Activated CD8-positive, alpha-beta memory T cell treated with anti-CD3 and anti-CD28 coated beads for 24 hours (primary cell): ENCODE measurements around the gene PTH2R.
"Not testable (repeated sequence)": the region's sequence is repeated elsewhere in the genome, so short reads cannot be mapped to it uniquely, and the experiment has no call there.

Source experiments
- DNase-seq: peaks from one replicate; pipeline ENCODE4 v3.0.0-alpha.2; 2020

Gene PTH2R

GRCh38 chr2:208488686-208489564, 82.3 kb downstream of the PTH2R start:
- no peak for DNase-seq

- no peak for DNase-seq
Observed at GRCh38 chr2:208489687-208490086, 83.1 kb downstream of the PTH2R start.

DNA sequence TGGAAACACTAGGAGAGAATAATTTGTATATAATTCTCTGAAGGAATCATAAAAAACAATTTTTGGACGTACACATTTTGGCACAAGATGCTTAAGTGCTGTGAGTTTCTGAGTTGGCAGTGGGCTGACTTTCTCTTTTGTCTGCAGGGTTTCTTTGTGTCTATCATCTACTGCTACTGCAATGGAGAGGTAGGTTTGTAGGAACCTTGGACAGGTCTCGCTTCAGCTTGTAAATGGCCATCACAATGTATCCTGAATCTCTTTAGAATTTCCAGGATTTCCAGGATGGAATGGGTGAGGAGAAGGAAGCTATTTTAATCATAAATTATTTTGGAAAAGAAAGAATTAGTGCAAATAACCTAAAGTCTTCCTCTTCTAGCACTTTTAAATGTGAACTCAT, 83.9 kb downstream of the PTH2R start:
- no peak for DNase-seq

DNA sequence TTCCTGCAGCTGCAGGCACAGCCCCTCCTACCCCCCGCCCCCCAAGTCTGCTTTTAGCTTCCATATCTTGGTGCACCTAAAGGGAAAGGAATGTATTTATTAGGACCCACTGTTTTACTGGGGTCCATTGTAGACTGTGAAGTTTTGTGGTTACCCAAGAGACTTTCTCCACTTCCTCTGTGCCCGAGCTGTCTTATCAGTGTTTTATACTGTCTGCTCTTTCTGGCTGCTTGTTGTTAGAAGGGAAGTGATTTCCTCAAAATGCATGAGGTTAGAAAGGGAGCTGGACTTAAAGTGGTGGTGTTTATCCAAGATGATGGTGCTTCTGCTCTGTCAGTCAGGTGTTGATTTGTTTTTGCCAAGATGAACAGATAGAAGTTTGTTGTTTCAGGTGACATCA, 85.0 kb downstream of the PTH2R start:
- no peak for DNase-seq

GRCh38 chr2:208492069-208492468, 85.5 kb downstream of the PTH2R start:
- no peak for DNase-seq

DNA sequence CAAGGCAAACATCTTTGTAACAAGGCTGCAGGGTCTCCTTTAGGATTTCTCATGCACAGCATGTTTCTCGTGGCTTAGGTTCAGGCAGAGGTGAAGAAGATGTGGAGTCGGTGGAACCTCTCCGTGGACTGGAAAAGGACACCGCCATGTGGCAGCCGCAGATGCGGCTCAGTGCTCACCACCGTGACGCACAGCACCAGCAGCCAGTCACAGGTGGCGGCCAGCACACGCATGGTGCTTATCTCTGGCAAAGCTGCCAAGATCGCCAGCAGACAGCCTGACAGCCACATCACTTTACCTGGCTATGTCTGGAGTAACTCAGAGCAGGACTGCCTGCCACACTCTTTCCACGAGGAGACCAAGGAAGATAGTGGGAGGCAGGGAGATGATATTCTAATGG, 86.6 kb downstream of the PTH2R start:
- DNase-seq: no peak

DNA sequence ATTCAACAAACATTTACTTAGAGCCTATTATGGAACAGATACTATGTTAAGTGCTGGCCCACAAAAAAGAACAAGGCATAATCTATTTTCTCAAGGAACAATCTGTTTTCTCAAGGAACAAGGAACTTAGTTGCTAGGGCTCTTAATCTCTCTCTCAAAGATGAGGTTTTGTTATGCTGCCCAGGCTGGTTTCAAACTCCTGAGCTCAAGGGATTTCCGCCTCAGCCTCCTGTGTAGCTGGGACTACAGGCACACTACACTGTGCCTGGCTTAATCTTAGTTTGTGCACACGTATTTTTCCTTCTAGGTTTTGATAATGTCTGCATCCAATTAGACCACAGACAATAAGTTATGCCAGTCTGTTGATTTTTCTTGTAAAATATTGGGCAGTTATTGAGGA, 89.5 kb downstream of the PTH2R start:
- DNase-seq: no peak

- no peak for DNase-seq
Observed at GRCh38 chr2:208501206-208501605, 94.6 kb downstream of the PTH2R start.

DNA sequence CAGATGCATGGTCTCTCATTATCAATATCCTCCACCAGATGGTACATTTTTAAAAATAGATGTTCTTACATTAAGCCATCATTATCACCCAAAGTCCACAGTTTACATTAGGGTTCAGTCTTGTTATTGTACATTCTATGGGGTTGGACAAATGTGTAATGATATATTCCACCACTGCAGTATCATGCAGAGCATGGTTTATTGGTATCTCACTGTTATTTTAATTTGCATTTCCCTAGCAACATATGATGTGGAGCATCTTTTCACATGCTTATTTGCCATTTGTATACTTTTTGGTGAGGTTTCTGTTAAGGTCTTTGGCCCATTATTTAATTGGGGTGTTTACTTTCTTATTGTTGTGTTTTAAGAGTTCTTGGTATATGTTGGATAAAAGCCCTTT, 95.7 kb downstream of the PTH2R start:
- DNase-seq: no peak

DNA sequence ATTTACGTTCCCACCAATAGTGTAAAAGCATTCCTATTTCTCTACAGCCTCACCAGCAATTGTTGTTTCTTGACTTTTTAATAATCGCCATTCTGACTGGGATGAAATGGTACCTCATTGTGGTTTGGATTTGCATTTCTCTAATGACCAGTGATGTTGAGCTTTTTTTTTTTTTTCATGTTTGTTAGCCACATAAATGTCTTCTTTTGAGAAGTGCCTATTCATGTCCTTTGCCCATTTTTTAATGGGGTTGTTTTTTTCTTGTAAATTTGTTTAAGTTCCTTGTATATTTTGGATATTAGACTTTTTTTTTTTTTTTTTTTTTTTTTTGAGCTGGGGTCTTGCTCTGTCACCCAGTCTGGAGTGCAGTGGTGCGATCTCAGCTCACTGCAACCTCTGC, 98.8 kb downstream of the PTH2R start:
- not testable (repeated sequence) for DNase-seq

DNA sequence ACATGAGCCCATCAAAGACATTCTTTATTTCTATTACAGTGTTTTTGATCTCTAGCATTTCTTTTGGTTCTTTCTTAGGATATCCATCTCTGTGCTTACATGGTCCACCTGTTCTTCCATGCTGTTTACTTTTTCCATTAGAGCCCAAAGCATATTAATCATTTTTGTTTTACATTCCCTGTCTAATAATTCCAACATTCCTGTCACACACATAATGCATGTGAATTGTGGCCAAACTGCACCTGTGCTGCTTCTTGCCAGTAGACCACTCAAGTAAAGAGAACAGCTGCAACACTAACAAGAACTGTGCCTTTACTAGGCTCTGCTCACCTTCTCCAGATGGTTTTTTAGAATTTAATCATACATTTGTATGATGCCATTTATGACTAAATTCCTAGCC, 103.0 kb downstream of the PTH2R start:
- DNase-seq: no peak

DNA sequence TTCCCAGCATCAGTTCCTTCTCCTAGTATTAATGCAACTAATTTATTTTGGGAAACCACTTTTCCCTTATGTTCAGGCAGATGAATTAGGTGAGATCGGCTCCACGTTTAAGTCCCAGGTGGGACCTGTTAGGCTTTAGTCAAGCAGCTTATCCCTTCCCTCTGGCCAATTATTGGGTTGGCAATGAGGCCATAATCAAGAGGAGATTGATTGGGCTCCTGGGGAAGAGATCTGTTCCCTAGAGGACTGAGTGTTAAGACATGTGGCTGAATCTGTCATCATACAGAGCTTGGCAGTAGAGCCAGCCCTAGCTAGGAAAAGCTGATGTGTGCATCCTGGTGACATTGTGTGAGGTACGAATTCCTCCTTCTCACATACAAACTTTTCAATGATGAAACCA, 104.4 kb downstream of the PTH2R start:
- DNase-seq: no peak

GRCh38 chr2:208511573-208511972, 105.0 kb downstream of the PTH2R start:
- DNase-seq: no peak

GRCh38 chr2:208515099-208515498, 108.5 kb downstream of the PTH2R start:
- no peak for DNase-seq

DNA sequence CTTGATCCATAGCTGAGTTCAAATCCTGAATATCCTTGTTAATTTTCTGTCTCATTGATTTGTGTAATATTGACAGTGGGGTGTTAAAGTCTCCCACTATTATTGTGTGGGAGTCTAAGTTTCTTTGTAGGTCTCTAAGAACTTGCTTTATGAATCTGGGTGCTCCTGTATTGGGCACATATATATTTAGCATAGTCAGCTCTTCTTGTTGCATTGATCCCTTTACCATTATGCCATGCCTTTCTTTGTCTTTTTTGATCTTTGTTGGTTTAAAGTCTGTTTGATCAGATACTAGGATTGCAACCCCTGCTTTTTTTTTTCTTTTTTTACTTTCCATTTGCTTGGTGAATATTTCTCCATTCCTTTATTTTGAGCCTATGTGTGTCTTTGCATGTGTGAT, 116.5 kb downstream of the PTH2R start:
- DNase-seq: not testable (repeated sequence)

DNA sequence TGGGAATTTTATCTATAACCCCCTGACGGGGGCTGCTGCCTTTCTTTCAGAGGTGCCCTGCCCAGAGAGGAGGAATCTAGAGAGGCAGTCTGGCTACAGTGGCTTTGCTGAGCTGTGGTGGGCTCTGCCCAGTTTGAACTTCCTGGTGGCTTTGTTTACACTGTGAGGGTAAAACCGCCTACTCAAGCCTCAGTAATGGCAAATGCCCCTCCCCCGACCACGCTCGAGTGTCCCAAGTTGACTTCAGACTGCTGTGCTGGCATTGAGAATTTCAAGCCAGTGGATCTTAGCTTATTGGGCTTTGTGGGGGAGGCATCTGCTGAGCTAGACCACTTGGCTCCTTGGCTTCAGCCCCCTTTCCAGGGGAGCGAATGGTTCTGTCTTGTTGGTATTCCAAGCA, 118.6 kb downstream of the PTH2R start:
- not testable (repeated sequence) for DNase-seq

DNA sequence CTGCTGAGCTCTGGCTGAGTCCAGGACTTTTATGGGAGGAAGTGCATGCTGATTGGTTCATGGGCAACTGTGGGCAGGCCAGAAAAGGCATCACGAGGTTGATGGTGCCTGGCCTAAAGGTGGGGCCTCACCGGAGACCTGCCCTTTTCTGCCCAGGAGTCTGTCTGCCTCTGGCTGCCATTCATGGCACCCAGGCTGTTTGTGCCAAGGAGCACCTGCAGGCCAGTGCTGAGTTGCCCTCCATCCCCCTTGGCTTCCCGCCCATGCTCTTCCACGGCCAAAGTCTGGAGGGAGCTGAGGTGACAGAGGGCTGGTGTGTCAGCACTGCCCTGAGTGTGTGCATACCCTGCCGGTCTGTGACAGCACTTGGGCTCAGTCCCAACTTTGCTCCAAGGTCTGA, 123.2 kb downstream of the PTH2R start:
- DNase-seq: no peak

- no peak for DNase-seq
Observed at GRCh38 chr2:208531361-208531760, 124.8 kb downstream of the PTH2R start.

GRCh38 chr2:208535578-208535977, 129.0 kb downstream of the PTH2R start:
- not testable (repeated sequence) for DNase-seq

DNA sequence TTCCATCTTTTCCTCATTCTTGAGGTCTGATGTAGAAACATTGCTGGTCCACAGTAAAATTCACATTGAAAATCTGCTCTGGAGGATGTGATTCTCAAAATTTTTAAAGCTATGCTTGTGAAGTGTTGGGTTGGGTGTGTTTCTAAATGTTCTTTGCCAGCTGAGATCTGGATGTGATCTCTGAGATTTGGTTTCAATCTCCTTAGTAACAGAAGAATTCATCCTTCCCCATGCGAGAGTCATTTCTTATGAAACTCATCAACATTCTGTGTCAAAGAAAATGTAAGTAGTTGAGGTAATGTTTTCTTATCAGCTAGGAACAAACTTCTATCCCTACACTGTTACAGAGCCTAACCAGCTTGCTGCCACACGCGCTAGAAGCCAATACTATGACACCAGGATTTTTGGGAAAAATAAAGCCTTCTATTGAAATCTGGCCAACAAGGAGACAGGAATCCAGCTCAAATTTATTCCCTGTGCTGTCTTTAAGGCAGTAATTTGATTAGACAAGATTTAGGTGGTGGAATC, 134.9 kb downstream of the PTH2R start:
- DNase-seq: no peak

DNA sequence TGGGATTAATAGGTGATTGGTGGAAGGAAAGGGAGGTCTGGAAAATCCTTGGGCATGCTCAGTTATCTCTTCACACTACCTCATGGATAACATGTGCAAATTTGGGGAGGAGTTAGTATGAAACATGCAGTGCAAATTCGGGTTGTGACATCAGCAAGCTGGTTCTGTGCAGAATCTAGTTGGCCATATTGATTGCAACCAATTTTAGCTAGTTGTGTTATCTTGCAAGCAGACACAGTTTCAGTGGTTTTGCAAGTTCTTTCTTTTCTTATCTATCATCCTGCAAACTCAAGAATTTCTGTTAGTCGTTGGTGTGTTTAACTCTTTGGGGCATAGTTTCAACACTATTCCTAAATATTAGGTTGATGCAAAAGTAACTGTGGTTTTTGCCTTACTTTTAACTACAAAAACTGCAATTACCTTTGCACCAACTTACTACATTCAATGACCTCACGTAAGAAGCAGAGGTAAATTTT, 135.4 kb downstream of the PTH2R start:
- no peak for DNase-seq

GRCh38 chr2:208542465-208543041, 136.0 kb downstream of the PTH2R start:
- no peak for DNase-seq
